Measurements from ENCODE around the gene PNMA6E.

PNMA6E gene

GRCh38 chrX:153372949-153373348 is 28.2 kb downstream of the PNMA6E start:
- Mint-ChIP-seq H3K27ac (peak overlapping the region in 1 of 3 experiments; percentile 41), H3K4me1 (peaks cover 8% of the 10 kb centered on the region), H3K27me3 (ENCODE audit: low read depth) (no peaks in the 10 kb centered on the region), H3K9me3 (peaks cover 29% of the 10 kb centered on the region), H3K4me3 (no peak overlapping the region), H3K36me3 (ENCODE audit: low read depth) (no peaks in the 10 kb centered on the region)
- no peak for TF ChIP-seq CTCF (IDR thresholded peaks at IDR 0.05; ENCODE audit: unreplicated experiment in 3 of 3)

GRCh38 chrX:153371256-153371655 is 29.9 kb downstream of the PNMA6E start:
- peak overlapping the region; percentile 64 to 81 (median 74) for H3K27ac Mint-ChIP-seq
- H3K36me3 Mint-ChIP-seq (ENCODE audit: low read depth) = no peaks in the 10 kb centered on the region
- H3K4me1 Mint-ChIP-seq = peaks cover 8% of the 10 kb centered on the region
- peaks cover 16% of the 10 kb centered on the region for H3K9me3 Mint-ChIP-seq
- no peak for TF ChIP-seq CTCF (IDR thresholded peaks at IDR 0.05; ENCODE audit: unreplicated experiment in 3 of 3)
- no peak overlapping the region for H3K4me3 Mint-ChIP-seq
- no peaks in the 10 kb centered on the region for H3K27me3 Mint-ChIP-seq (ENCODE audit: low read depth)

DNA sequence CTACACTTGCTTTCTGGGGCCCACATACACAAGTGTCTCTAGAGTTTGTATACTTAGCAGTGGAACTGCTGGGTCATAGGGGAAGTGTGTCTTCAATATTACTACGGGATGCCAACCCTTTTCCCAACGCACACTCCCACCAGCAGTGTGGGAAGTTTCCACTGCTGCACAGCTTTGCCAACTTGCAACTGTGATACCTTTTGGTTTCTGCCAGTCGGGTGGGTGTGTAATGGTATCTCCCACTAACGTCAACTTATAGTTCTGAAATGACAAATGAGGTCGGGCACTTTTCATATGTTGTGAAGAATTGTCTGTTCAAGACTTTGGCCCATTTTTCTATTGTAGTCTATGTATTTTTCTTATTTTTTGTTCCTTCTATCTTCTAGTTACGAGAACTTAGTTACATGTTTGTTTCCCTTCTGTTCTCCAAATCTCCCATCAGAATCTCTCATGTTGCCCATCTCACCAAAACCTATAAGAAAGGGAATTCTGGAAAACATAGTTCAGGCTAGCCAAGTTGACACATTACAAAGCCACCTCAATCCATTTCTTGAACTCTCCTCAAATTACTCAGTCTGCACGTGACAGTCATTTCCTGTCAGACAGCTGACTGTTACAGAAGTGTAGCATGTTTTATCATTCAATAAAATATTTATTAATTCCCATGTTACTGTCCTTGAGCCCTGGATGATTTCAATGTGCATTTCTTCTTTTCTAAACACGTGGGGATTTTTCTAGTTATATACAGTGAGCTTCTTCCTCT is 30.7 kb downstream of the PNMA6E start:
- H3K4me3 Mint-ChIP-seq = no peak overlapping the region
- TF ChIP-seq CTCF (IDR thresholded peaks at IDR 0.05; ENCODE audit: unreplicated experiment in 3 of 3) = no peak
- peak overlapping the region; percentile 64 to 81 (median 74) for H3K27ac Mint-ChIP-seq
- H3K36me3 Mint-ChIP-seq (ENCODE audit: low read depth) = no peaks in the 10 kb centered on the region
- H3K27me3 Mint-ChIP-seq (ENCODE audit: low read depth) = no peaks in the 10 kb centered on the region
- peaks cover 8% of the 10 kb centered on the region for H3K4me1 Mint-ChIP-seq
- H3K9me3 Mint-ChIP-seq = peaks cover 16% of the 10 kb centered on the region

GRCh38 chrX:153366878-153367538 is 34.1 kb downstream of the PNMA6E start:
- Mint-ChIP-seq H3K27ac (no peak overlapping the region), H3K27me3 (ENCODE audit: low read depth) (no peaks in the 10 kb centered on the region), H3K4me3 (no peak overlapping the region), H3K36me3 (ENCODE audit: low read depth) (no peaks in the 10 kb centered on the region), H3K9me3 (peaks cover 5% of the 10 kb centered on the region), H3K4me1 (peaks cover 8% of the 10 kb centered on the region)
- no peak for TF ChIP-seq CTCF (IDR thresholded peaks at IDR 0.05; ENCODE audit: unreplicated experiment in 3 of 3)

- Mint-ChIP-seq H3K4me3 (no peak overlapping the region), H3K9me3 (peaks cover 3% of the 10 kb centered on the region), H3K27me3 (ENCODE audit: low read depth) (no peaks in the 10 kb centered on the region), H3K36me3 (ENCODE audit: low read depth) (no peaks in the 10 kb centered on the region), H3K4me1 (peaks cover 6% of the 10 kb centered on the region), H3K27ac (no peak overlapping the region)
- no peak for TF ChIP-seq CTCF (IDR thresholded peaks at IDR 0.05; ENCODE audit: unreplicated experiment in 3 of 3)
Observed at GRCh38 chrX:153366119-153366518, 35.0 kb downstream of the PNMA6E start.
